Measurements from ENCODE around the gene PSMD7.

PSMD7 gene

DNA sequence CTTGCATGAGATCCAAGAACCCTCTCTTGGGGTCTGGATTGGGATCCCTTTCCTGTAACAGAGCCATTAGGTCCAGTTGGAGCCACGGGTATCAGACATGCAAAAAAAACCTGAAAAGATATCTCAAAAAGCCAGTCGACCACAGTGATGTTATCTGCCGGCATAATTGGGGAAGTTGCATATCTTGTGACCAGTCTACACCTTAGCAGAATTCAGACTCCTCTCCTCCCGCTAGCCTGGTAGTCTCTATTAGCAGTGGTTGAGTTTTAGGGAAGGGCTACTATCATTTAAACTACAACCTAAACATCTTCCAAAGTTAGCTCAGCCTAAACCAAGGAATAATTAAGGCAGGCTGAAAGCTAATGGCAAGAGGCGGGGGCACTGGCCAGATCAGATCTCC is 16.2 kb upstream of the PSMD7 start:
- H3K4me1 Mint-ChIP-seq = no peaks in the 10 kb centered on the region
- H3K27ac Mint-ChIP-seq = no peak overlapping the region
- H3K4me3 Mint-ChIP-seq = no peak overlapping the region
- no peaks in the 10 kb centered on the region for H3K36me3 Mint-ChIP-seq
- peaks cover 5% of the 10 kb centered on the region for H3K9me3 Mint-ChIP-seq
- no peak for DNase-seq (ENCODE audit: low spot score in 2 of 2)
- ATAC-seq = no peak

DNA sequence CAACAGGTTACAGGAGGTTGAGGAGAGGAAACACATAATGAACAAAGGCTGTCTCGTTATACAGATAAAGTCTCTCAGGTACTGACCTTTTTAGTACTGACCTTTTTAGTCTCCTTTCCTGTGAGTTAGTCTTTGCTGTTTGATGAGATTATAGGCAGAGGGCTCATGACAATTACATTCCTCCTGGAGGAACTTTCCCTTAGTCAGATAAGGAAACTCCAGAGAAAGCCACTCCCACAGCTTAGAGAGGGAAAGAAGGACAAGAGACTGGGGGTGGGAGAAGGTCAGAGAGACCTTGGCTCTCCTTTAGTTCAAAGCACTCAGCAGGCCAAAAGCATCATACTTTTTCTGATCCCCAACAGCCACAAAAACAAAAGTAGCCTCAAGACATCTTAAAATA is 15.3 kb upstream of the PSMD7 start:
- no peak overlapping the region for H3K27ac Mint-ChIP-seq
- no peak overlapping the region for H3K4me3 Mint-ChIP-seq
- ATAC-seq (no peak), DNase-seq (ENCODE audit: low spot score in 2 of 2) (no peak)
- H3K9me3 Mint-ChIP-seq = peaks cover 5% of the 10 kb centered on the region
- H3K36me3 Mint-ChIP-seq = no peaks in the 10 kb centered on the region
- H3K4me1 Mint-ChIP-seq = no peaks in the 10 kb centered on the region

GRCh38 chr16:74283716-74284115 is 12.9 kb upstream of the PSMD7 start:
- ATAC-seq = no peak
- Mint-ChIP-seq H3K9me3 (peaks cover 5% of the 10 kb centered on the region), H3K4me3 (no peak overlapping the region), H3K27ac (no peak overlapping the region), H3K4me1 (no peaks in the 10 kb centered on the region), H3K36me3 (no peaks in the 10 kb centered on the region)
- no peak for DNase-seq (ENCODE audit: low spot score in 2 of 2)

DNA sequence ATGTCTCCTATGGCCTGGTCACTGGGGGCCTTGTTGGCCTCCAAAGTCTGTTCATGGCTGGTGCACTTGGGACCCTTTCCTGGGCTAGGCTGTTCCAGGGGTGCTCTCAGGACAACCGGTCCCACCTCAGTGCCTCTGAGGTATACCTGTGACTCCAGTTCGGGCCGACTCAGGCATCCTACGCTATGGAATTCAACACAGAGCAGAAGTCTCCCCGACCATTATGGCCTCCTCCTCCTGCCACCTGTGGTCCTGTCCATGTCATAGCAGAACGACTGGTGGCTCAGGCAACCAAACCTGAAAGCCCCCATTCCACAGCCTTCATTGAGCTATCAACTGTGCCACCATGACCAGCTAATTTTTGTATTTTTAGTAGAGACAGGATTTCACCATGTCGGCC is 8.5 kb upstream of the PSMD7 start:
- Mint-ChIP-seq H3K36me3 (no peaks in the 10 kb centered on the region), H3K27ac (no peak overlapping the region), H3K9me3 (no peaks in the 10 kb centered on the region), H3K4me1 (no peaks in the 10 kb centered on the region), H3K4me3 (no peak overlapping the region)
- DNase-seq (ENCODE audit: low spot score in 2 of 2) (no peak), ATAC-seq (no peak)

DNA sequence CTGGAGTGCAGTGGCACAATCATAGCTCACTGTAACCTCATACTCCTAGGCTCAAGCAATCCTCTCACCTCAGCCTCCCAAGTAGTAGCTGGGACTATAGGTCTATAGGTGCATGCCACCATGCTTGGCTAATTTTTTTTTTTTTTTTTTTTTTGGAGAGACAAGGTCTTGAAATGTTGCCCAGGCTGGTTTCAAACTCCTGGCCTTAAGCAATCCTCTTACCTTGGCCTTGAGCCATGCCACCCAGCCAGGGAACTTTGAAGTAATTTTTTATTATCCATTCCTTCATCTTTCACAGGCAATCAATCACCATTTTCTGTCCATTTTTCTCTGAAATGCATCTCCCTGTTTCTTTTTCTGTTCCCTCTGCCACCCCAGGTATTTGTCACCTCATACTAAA is 6.3 kb upstream of the PSMD7 start:
- DNase-seq (ENCODE audit: low spot score in 2 of 2) = no peak
- Mint-ChIP-seq H3K4me1 (no peaks in the 10 kb centered on the region), H3K27ac (no peak overlapping the region), H3K36me3 (no peaks in the 10 kb centered on the region), H3K4me3 (no peak overlapping the region), H3K9me3 (no peaks in the 10 kb centered on the region)
- no peak for ATAC-seq

DNA sequence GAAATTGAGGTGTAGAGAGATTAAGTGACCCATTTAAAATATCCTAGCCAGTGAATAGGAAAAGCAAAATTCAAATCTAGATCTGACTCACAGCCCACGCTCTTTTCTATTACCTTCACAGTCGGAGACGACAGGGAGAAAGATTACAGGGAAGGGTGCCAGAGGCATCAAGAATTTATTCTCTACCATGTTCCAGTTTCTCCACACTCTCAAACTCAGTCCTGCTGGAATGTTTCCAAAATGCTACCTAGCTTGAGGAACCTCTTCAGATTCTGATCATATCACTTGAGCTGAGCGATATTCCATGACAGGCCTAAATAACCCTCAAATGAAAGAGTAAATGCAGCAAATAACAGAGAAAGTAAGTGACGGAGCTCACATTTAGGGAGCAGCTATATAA is 5.4 kb upstream of the PSMD7 start:
- H3K27ac Mint-ChIP-seq = no peak overlapping the region
- H3K4me3 Mint-ChIP-seq = no peak overlapping the region
- peaks cover 2% of the 10 kb centered on the region for H3K36me3 Mint-ChIP-seq
- H3K9me3 Mint-ChIP-seq = no peaks in the 10 kb centered on the region
- H3K4me1 Mint-ChIP-seq = peaks cover 8% of the 10 kb centered on the region
- DNase-seq (ENCODE audit: low spot score in 2 of 2) = no peak
- no peak for ATAC-seq

DNA sequence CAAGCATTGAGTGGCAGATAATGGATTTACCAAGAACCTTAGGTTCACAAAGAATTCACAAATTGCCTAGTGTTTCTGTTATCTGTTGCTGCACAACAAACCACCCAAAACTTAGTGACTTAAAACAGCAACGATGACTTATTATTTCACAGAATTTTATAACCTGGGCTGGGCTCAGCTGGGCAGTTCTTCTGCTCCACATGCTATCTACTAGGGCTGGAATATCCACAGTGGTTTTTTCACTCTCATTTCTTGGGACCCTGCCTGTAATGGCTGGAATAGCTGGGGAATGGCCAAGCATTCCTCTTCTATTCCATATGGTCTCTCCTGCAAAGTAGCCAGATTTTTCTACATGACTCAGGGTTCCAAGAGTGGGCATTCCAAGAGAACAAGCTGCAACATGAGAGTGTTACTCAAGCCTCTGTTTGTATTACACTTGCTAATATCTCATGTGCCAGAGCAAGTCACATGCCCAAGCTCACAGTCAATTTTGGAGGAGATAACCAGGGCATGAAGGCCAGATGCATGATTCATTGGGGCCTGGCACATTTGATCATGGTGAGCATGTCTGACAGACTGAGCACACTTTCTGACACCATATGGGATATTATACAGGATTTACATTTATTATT is 4.9 kb upstream of the PSMD7 start:
- no peak for ATAC-seq
- Mint-ChIP-seq H3K9me3 (no peaks in the 10 kb centered on the region), H3K27ac (no peak overlapping the region), H3K4me3 (no peak overlapping the region), H3K4me1 (peaks cover 10% of the 10 kb centered on the region), H3K36me3 (peaks cover 8% of the 10 kb centered on the region)
- no peak for DNase-seq (ENCODE audit: low spot score in 2 of 2)

GRCh38 chr16:74296104-74296431 is 546 bp upstream of the PSMD7 start:
- Mint-ChIP-seq H3K36me3 (peaks cover 51% of the 10 kb centered on the region), H3K9me3 (no peaks in the 10 kb centered on the region), H3K4me1 (peaks cover 17% of the 10 kb centered on the region), H3K4me3 (peak overlapping the region; percentile 83), H3K27ac (peak overlapping the region; percentile 97)
- DNase-seq (ENCODE audit: low spot score in 2 of 2) = peak in 1 of 2 donors; percentile 49
- peak; percentile 2 for ATAC-seq

DNA sequence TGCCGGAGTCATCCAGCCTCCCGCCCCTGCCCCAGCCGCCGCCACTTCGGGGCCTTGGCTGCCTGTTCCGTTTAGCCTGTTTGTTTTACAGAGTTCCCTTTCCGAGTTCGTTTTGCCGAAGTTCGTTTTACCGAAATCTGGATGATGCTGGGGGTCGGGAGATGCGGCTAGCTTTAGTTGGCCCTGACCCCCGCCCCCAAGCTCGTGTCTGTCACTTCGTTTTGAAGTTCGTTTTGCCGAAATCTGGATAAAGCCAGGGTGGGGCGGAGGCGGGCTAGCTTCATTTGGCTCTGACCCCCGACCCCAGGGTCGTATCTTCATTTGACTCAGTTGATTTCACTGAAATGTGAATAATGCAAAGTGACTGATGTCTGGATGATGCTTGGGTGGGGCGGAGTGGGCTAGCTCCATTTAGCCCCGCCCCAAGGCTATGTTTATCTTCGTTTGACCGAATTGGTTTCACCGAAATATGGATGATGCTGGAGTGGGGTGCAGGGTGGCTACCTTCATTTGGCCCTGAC is 591 bp downstream of the PSMD7 start:
- DNase-seq (ENCODE audit: low spot score in 2 of 2) (peak; percentile 15 to 65), ATAC-seq (peak; percentile 72)
- Mint-ChIP-seq H3K9me3 (no peaks in the 10 kb centered on the region), H3K36me3 (peaks cover 62% of the 10 kb centered on the region), H3K4me1 (peaks cover 17% of the 10 kb centered on the region), H3K4me3 (peak overlapping the region; percentile 83), H3K27ac (peak overlapping the region; percentile 97)

GRCh38 chr16:74298104-74298503 is 1.5 kb downstream of the PSMD7 start:
- peak overlapping the region; percentile 97 for H3K27ac Mint-ChIP-seq
- no peak for ATAC-seq
- H3K4me3 Mint-ChIP-seq = peak overlapping the region; percentile 83
- H3K4me1 Mint-ChIP-seq = peaks cover 17% of the 10 kb centered on the region
- H3K9me3 Mint-ChIP-seq = no peaks in the 10 kb centered on the region
- H3K36me3 Mint-ChIP-seq = peaks cover 71% of the 10 kb centered on the region
- no peak for DNase-seq (ENCODE audit: low spot score in 2 of 2)

DNA sequence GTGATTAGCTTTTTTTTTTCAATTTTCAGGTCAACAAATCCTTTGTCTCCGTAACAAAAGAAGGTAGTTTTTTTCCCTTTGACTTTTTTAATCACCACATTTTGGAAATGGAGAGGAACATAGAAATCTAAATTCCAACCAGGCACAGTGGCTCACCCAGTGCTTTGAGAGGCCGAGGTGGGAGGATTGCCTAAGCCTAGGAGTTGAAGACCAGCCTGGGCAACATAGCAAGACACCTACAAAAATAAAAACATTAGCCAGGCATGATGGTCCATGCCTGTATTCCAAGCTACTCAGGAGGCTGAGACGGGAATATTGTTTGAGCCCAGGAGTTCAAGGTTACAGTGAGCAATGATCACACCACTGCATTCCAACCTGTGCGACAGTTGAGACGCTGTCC is 5.7 kb downstream of the PSMD7 start:
- no peak overlapping the region for H3K4me3 Mint-ChIP-seq
- no peak overlapping the region for H3K27ac Mint-ChIP-seq
- DNase-seq (ENCODE audit: low spot score in 2 of 2) (no peak), ATAC-seq (no peak)
- H3K4me1 Mint-ChIP-seq = peaks cover 13% of the 10 kb centered on the region
- H3K9me3 Mint-ChIP-seq = no peaks in the 10 kb centered on the region
- H3K36me3 Mint-ChIP-seq = peaks cover 99% of the 10 kb centered on the region

DNA sequence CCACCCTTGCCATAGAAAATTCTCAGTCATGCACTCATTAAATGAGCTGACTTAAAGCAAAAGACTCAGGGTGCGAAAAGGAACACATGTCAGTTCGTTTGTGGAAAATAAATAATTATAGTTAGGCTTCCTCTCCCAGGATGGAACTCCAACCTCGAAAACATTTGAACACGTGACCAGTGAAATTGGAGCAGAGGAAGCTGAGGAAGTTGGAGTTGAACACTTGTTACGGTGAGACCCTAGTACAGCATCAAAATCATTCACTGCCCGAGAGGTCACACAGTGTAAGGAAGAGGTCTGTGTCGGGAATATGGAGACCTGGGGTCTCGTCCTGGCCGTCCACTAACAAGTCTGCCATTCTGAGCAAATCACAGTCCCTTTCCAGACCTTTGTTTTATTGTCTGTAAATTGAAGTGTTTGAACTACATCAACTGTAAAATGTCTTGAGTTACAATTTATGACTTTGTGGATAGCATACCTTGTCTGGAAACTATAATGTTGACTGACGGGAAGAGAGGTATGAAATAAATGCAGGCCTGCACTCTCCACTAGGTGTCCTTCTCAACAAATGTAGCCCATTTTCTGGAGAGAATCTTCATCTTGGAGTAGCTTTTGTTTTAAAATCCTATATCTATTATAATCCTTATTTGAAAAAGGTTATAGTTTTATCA is 7.7 kb downstream of the PSMD7 start:
- H3K4me1 Mint-ChIP-seq = peaks cover 10% of the 10 kb centered on the region
- peaks cover 87% of the 10 kb centered on the region for H3K36me3 Mint-ChIP-seq
- no peak for DNase-seq (ENCODE audit: low spot score in 2 of 2)

DNA sequence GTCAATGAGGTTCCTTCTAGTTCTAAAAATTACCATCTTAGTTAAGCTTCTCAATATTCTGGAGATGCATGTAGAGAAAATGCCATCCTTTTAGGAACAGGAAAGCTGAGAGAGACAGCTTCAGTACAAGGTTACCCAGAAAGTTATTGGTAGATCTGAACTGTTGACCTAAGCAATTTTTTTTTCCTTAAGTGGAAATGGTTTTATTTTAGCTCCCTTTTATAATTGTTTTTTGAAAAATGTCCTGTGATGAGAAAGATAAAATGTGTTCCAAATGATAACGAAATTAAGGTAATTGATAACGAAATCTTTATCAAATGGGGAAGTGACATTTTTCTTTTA is 8.2 kb downstream of the PSMD7 start:
- H3K36me3 Mint-ChIP-seq = peaks cover 86% of the 10 kb centered on the region
- ATAC-seq (no peak), DNase-seq (ENCODE audit: low spot score in 2 of 2) (no peak)
- no peak overlapping the region for H3K4me3 Mint-ChIP-seq
- H3K4me1 Mint-ChIP-seq = peaks cover 6% of the 10 kb centered on the region
- no peak overlapping the region for H3K27ac Mint-ChIP-seq
- no peaks in the 10 kb centered on the region for H3K9me3 Mint-ChIP-seq

More for the DNA sequence above, 7.7 kb downstream of the PSMD7 start:
- no peak for ATAC-seq
- H3K9me3 Mint-ChIP-seq = no peaks in the 10 kb centered on the region
- H3K27ac Mint-ChIP-seq = no peak overlapping the region
- no peak overlapping the region for H3K4me3 Mint-ChIP-seq

GRCh38 chr16:74305281-74305680 is 8.7 kb downstream of the PSMD7 start:
- DNase-seq (ENCODE audit: low spot score in 2 of 2) (no peak), ATAC-seq (no peak)
- no peaks in the 10 kb centered on the region for H3K9me3 Mint-ChIP-seq
- peak overlapping the region; percentile 38 for H3K27ac Mint-ChIP-seq
- no peak overlapping the region for H3K4me3 Mint-ChIP-seq
- H3K36me3 Mint-ChIP-seq = peaks cover 81% of the 10 kb centered on the region
- peaks cover 6% of the 10 kb centered on the region for H3K4me1 Mint-ChIP-seq

DNA sequence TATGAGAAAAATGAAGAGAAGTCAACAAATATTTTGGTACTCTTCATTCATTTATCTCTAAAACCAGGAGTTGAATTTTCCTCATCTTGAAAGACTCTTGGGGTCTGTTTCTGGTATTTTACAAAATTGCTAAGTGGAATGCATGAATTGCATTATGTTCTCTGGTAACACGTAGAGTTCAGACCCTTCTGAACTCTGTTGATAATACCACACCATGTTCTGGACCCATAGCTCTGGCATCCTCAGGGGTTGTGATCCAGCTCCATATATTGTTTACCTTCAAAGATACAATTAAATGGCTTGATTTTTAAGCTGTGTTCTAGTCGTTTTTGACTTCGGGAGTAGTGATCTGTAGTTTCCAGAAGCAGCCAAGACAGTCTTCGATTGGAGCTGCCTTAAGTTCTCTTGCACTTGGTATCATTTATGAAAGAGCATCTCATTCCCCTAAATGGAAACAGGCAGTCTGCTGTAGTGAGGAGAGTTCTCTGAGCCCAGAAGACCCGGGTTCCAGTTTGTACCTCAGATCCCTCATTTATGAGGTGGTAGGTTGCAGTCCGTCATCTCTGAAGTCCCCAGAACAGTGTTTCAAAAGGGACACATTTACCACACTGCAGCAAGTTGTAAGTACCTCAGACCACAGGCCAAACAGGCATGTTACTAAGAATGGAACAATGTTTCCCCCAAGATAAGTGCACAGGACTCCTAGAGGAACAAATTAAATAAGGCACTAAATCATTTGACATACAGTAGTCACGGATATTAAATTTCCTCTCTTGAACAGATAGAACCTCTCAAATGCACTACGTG is 9.6 kb downstream of the PSMD7 start:
- Mint-ChIP-seq H3K36me3 (peaks cover 72% of the 10 kb centered on the region), H3K9me3 (no peaks in the 10 kb centered on the region), H3K4me3 (no peak overlapping the region), H3K4me1 (peaks cover 6% of the 10 kb centered on the region), H3K27ac (peak overlapping the region; percentile 38)
- peak; percentile 84 for ATAC-seq
- DNase-seq (ENCODE audit: low spot score in 2 of 2) = no peak

DNA sequence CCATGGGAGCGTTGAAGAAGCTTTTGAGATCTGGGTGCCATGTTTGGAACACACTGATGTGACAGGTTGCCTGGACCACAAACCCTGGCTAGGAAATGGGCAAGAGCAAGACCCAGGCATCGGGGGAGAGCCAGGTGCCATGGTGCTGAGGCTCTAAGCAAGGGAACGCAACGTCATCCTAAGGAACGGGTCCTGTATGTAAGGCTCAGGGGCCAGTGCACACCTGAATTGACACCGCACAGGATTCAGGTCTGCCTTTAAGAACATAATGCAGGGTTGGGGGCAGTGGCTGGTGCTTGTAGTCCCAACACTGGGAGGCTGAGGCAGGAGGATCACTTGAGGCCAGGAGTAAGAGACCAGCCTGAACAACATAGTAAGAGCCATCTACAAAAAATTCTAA is 10.8 kb downstream of the PSMD7 start:
- H3K4me3 Mint-ChIP-seq = no peak overlapping the region
- H3K9me3 Mint-ChIP-seq = no peaks in the 10 kb centered on the region
- peaks cover 6% of the 10 kb centered on the region for H3K4me1 Mint-ChIP-seq
- no peak overlapping the region for H3K27ac Mint-ChIP-seq
- peaks cover 60% of the 10 kb centered on the region for H3K36me3 Mint-ChIP-seq
- ATAC-seq = no peak
- DNase-seq (ENCODE audit: low spot score in 2 of 2) = no peak

Data from stimulated activated effector memory CD8-positive, alpha-beta T cell treated with anti-CD3 and anti-CD28 coated beads, Interleukin-12 subunit alpha, Interleukin-12 subunit beta, amount 100 ng/mL, for 72 hours (primary cell).